IPS-18c (cell line): ENCODE results near the gene GCNT4.

Source experiments
- H3K4me3 ChIP-seq: 2 replicates; pipeline ENCODE4 v1.7.0; 2013; ENCODE audit warnings: low read depth, mild to moderate bottlenecking, low read length, moderate library complexity; ENCODE audit not compliant: insufficient read depth
- H3K9me3 ChIP-seq: one replicate; pipeline ENCODE4 v1.6.1; 2013; ENCODE audit warnings: mild to moderate bottlenecking, low read length, moderate library complexity; ENCODE audit not compliant: control insufficient read depth, insufficient read depth

The GCNT4 gene

DNA sequence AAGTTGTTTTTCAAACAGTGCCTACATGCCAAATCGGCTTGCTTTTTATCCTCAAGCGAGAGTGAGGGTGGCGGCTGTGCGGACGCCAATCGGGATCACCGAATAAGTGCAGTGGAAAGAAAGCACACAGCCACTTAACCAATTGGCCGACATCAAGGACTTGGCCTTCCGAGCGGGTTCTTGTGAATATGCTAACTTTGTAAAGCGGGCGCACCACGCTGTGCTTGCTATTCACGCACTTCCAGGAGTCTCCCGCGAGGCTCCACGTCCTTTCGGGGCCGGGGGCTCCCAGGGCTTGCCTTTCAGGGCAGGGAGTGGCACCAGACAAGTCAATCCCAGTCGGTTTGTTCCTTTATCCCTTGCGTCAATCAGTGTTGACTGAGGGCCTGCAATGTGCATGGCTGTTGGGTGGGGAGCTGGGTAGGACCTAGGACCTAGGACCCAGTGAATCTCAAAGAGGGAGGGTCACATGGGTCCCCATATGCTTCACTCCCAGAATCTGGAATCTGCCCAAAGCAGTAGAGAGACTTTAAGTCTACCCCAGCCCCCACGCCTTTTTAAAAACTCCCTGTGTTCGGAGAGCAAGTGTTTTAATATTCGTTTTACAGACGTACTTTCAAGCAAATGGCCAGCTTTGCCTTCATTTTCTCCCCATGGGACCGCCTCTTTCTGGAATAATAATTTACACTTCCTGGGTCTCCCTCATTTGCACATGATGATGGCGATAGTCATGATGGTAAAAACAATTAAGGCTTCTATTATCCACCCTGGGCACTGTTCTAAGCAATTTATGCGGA lies 2.0 kb upstream of the GCNT4 start:
- Histone ChIP-seq H3K4me3 (peak overlapping the region; percentile 69), H3K9me3 (no peaks in the 10 kb centered on the region)

DNA sequence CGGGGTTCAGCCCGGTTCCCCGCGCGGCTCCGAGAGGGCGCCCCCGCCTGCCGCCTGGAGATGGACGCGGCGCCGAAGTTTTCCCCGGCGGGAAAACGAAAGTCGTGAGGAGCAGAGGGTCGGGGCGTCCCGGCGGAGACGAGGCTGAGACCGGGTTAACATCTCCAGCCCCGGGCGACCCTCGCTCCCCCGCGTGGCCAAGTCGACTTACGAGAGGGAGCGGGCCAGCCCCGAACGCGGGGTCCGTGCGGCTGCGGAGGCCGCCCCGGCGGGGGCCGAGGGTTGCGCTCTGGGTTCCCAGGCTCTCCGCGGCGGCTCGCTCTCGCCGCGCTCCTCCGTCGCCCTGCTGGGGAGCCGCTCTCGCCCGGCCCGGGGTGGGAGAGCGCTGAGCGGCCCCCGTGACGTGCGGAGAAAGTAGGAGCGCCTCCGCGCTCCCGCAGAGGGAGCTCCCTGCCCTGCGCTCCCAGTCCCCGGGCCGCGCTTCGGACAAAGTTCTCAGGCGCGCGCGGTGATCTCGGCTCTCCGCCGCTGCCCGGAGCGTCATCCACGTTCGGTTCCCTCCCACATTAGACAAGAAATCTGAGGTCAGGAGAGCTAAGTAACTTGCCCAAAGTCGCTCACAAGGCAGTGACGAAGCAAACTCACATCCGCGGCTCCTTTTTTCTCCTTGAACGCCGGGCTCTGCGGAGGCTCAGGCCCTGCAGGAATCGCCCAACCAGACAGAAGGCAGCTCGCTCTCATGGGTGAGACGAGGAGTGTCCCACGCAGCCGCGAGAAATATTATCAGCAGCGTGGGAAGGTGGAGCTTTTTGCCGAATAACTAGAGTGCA lies 1.2 kb upstream of the GCNT4 start:
- Histone ChIP-seq H3K9me3 (no peaks in the 10 kb centered on the region), H3K4me3 (peak overlapping the region; percentile 69)

DNA sequence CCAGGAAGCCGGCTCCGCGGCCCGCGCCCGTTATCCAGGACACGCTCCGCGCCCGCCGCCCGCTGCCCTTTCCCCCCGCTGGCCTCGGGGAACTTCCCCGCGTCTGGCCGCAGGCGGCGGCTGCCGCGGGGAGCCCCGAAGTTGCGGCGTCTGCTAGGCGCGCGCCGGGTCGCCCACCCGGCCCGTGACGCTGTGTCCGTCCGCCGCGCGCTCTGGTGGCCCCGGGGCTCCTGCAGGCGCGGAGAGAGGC lies 621 bp upstream of the GCNT4 start:
- Histone ChIP-seq H3K4me3 (peak overlapping the region; percentile 69), H3K9me3 (no peaks in the 10 kb centered on the region)

DNA sequence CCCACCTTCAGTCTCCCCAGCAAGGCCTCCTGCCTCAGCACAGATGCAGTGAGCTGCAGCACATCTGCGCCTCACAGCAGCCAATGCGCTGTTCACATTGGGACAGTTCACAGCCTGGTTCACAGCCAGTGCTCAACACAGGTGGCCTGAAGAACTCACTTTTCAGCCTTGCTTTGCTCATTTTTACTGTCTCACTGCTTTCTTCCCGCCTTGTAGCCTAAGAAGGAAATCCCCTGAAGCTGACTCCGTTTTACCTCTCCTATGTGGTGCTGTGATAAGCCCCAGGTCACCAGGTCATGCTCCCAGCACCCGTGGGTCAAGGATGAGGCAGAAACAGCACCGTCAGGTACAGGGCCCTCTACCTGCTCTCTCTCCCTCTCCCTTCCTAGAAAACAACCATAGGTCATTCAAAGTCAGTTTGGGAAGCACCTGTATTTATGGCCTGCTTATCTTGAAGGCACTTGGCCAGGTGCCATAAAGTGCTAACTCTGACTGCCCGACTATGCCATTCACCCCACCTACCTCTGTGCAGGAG lies 1.1 kb downstream of the GCNT4 start:
- H3K4me3 ChIP-seq: peak overlapping the region; percentile 22; the same call in 1 of the 2 replicates
- H3K9me3 ChIP-seq: no peaks in the 10 kb centered on the region

DNA sequence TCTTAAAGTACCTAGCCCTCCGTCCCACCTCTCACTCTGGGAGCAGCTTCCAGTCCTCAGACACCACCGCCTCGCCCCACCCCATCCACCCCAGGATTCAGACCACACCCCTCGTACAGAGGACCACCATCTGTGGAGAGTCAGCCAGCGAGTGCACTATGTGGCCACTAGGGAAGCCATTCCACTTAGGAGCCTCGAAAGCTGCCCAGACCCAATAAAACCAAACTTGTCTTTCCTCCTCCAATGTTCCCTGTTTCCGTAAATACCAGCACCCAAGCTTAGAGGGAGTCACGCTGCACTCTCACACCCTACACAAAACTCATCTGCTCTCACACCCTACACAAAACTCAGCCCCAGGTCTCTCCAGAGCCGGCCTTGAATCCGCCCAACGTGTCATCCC lies 1.9 kb downstream of the GCNT4 start:
- Histone ChIP-seq H3K9me3 (no peaks in the 10 kb centered on the region), H3K4me3 (0 out of 2 replicates have a peak overlapping the region, but pooled peaks have one; percentile 22)

DNA sequence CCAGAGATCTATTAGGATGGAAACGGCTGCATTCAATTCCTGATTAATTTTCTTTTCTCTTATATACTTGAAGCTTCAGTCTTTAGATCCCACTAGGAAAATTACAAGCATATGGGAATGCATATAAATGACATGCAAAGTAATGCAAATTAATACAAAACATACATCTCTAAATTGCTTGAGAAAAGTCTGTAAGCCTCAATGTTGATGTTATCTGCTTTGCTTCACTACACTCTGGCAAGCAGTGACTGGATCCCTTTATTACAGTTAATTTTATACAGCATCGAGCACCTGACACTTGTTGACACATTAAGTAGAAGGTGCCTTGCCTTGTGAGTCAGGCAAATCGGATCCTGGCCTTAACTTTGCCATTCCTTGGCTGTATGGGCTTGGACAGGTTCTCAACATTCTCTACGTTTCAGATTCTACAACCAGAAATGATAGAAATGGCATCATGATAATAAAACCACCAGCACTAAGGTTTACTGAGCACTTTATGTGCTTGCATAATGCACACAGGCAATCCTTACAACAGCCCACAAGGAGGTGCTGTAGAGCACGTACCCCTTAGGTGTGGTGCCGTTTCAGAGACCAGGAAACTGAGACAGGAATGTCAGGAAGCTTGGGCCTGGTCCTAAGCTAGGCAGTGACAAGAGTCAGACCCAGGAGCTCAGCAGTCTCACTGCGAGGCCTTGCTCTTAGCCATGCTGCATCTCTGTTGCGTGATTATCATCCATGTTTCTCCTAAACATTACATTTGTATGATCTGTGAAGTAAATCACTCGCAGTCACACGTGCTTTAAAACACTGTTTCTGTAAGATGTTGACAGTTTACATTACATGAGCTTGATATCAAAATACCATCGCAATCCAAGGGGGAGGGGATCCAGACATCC lies 2.7 kb downstream of the GCNT4 start:
- Histone ChIP-seq H3K4me3 (no peak overlapping the region), H3K9me3 (no peaks in the 10 kb centered on the region)

DNA sequence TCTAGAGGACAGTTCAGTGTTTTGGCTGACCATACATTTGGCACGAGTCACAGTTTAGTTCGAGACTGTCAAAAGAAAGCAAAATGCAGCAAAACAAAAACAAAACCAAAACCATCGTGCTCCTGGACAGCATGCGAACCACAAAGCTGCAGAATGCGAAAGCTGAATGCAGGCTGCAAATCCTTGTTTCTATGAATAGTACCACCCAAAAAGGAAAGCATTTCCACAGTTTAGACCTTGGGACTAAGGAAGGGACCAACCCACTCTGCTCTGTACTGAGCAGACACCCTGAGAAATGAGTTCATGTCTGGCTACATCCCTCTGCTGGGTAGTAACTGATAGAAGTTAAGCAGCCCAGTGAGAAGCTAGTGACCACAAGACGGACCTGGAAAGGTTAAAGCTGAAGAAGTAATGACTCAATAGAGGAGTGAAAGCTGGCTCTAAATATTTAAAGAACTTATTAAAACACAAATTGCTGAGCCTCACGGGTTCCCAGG lies 3.9 kb downstream of the GCNT4 start:
- no peaks in the 10 kb centered on the region for H3K9me3 ChIP-seq
- no peak overlapping the region for H3K4me3 ChIP-seq

DNA sequence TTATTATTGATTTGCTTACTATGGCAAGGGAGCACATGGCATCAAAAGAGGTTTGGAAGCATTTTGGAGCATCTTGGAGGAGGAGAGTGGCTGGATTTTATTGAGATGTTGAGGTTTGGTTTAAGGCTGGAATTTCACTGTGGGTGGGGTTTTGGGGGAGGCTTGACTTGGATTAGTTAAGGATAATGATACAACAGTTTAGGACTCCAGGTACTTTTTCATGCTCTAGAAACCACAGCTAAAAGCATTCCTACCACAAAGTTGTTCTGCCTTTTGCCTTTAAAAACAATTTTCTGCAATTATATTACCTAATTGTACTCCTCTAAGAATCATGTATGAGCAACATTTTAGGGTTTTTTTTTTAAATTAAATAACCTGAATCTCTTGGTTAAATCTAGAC lies 5.0 kb downstream of the GCNT4 start:
- Histone ChIP-seq H3K9me3 (no peaks in the 10 kb centered on the region), H3K4me3 (no peak overlapping the region)

DNA sequence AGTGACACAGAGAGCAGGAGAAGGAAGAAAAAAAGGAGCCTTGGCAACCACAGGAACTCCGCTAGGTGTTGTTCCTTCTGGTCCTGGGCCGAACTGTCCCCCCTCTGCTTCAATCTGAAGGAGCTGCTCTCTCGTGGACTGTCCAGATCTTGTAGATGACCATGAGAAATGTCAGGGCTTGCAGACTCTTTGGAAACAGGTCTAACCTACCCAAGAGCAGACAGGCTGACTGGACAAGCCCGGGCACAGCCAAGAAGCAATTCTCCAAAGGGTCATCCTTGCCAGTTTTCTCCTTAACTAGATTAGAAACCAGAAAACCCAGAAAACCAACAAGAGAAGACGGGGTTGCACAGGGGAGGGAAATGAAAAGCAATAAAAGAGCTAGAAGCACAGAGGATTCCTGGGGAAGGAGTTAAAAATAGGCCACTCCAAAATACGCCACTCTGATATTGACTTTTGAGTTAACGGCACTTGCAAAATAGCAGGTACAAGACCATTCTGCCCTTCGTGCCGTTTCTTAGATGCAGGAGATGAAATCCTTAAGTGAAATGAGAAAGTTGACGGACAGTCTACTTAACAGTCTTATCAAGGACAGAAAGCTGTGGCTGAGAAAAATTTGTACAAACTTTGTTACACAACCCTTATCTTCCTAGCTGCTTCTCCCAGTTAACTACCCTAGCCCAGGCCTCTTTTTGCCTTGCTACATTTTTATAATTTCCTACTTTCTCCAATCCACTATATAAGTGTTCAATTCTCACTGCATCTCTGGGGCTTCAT lies 5.8 kb downstream of the GCNT4 start:
- Histone ChIP-seq H3K4me3 (no peak overlapping the region), H3K9me3 (no peaks in the 10 kb centered on the region)

DNA sequence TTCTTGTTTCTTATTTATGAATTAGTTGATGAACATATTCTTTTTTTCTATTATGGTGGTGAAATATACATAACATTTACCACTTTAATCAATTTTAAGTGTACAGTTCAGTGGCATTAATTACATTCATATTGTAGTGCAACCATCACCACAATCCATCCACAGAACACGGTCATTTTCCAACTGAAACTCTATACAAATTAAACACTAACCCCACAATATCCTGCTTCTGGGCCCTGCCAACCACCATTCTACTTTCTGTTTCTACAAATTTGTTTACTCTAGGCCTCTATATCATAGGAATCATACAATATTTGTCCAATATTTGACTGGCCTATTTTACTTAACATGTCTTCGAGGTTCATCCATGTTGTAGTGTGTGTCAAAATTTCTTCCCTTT lies 7.3 kb downstream of the GCNT4 start:
- no peaks in the 10 kb centered on the region for H3K9me3 ChIP-seq
- H3K4me3 ChIP-seq: no peak overlapping the region

DNA sequence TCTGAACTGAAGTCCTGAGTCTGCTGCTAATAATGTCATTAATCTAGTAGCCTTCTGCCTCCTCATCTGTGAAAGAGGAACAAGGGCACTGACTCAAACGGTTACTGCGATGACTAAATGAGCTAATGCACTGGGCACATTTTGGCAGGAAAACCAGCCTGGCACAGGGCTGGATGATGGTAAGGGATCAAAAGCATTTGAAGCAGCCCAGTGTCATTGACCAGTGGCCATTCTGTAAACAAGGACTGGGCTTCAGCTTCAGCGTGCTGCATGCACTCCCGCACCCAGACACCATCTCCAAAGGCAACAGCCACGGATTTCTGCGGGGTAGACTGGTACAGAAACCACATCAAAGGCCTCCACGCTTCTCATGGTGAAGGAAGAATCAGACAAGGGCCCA lies 8.0 kb downstream of the GCNT4 start:
- Histone ChIP-seq H3K4me3 (no peak overlapping the region), H3K9me3 (no peaks in the 10 kb centered on the region)

DNA sequence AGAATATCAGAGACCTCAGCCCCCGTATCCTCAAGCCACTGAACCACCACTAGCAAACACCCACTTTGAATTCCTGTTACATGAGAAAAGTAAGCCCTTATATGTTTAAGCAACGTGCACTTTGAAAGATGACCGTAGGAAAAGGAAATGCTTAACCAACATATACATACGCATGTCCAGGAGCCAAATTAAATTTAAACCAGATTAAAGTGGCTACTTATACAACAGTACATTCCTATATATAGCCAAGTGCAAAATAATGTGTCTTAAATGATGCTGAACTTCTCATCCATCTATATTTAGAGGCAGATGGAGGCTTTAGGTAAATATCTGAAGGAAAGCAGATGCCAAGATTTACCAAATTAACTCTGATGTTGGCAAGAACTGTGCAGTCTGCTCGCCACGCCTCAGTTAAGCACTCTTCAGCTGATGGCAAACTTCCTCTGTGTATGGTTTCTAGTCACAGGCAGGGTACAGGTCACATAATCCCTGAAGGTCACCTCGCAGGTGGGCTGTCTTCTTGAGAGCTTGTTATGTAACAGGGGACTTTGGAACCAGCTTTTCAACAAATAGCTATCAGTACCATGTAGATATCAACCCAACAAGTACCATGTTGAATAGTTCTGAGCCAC lies 8.6 kb downstream of the GCNT4 start:
- no peaks in the 10 kb centered on the region for H3K9me3 ChIP-seq
- H3K4me3 ChIP-seq: no peak overlapping the region

DNA sequence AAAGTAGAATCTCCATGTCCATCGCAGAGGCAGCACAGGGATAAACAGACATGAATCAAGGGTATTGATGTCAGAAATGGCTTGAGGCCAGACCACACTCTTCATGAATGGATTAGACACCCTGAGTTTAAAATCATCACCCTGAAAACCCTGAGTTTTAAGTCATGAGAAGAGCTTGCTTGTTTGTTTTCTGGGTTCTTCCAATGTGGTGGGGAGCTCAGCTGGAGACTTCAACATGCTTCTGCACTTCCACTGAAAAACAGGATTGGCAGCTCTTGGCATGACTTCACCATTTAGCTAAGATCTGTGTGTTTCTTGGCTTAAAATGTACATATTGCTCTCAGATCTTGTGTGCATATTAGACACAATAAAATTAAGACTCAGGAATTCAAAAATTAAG lies 9.8 kb downstream of the GCNT4 start:
- Histone ChIP-seq H3K4me3 (no peak overlapping the region), H3K9me3 (no peaks in the 10 kb centered on the region)

DNA sequence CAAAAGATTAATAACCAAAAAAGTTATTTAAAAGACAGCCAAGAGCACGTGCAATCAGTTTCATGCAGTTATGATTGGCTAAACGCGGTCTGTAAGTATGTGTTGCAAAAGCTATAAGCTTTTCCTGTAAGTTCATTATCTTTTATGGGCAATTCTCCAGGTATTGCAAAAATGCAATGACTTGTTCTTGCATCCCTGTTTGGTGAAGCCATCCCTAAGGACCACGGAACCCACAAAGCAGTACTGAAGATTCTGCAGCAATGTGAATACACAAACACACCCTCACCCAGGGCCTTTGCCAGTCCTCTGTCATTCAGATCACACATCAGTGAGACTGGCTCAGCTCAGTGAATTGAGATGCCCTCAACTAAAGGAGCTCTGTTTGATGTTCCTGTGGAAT lies 11.4 kb downstream of the GCNT4 start:
- H3K9me3 ChIP-seq: no peaks in the 10 kb centered on the region

DNA sequence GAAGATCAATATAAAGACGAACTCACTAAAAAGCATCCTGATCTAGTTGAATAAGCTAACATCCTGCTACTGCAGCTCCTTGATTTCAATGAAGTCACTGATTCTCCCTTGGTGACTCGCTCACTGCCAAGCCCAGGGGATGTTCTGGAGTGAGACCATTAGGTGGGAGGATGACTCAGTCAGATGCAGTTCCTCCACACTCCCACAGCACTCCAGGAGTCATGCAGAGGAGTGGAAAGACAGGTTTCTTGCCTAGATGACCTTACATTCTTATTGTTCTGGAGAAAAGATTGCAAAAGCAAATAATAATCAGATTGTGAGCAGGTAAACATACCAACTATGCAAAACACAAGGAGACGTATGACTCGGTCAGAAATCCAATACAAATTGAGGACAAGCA lies 15.3 kb downstream of the GCNT4 start:
- Histone ChIP-seq H3K4me3 (no peak overlapping the region), H3K9me3 (no peaks in the 10 kb centered on the region)

More for the DNA sequence above, 11.4 kb downstream of the GCNT4 start:
- H3K4me3 ChIP-seq: no peak overlapping the region

DNA sequence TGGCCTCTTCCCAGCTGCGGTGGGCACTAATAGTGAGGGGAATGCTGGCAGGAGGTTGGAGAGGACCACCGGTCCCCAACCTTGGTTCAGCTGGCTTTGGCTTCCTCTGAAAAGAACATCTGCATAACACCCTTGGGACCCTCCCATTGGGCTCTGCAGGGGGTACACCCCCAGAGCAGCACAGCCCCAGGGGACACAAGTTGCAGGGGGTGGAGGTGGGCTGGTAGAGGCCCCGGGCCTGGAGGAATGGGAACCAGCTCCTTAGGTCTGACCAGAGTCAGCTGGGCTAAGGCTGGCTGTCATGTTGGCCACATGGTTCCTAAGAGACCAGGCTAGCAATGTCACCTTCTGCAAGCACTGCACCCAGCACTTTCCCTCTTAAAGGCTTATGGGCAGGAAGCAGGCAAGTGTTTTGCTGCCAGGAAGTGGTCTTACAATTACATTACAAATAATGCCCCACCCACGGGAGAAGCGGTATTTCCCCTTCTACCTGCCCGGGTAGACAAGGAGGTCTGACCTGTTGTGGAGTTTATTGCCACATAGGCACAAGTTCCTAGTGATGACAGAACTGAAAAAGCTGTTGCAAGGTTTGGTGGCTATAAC lies 18.1 kb downstream of the GCNT4 start:
- Histone ChIP-seq H3K4me3 (no peak overlapping the region), H3K9me3 (no peaks in the 10 kb centered on the region)
